PC-3 (cell line): ENCODE measurements around the gene ELF4. TPM values are rescaled to one million over a fixed set of nuclear protein-coding genes. Genes with fewer than 3 reads are reported as not detected.

Experiments
- ATAC-seq: fragments of 200-7000 bp; cut with Tn5 transposase; 2 replicates; pipeline ENCODE4 v1.9.1; 2020; ENCODE audit warnings: mild to moderate bottlenecking, moderate library complexity
- BruUV-seq: library from RNA; stranded (reverse); fragments of 400-500 nt; replicated peaks from 2 replicates; lab custom pipeline; 2021; lab: Mats Ljungman, UMichigan
- CTCF ChIA-PET: fragments of 300-600 bp; sonication (Branson Sonifier 250); formaldehyde crosslinking; loops from one replicate; lab custom pipeline; 2022; ENCODE audit warnings: antibody characterized with exemption; lab: Charles Lee
- POLR2A ChIA-PET: fragments of 300-600 bp; sonication (Branson Sonifier 250); formaldehyde crosslinking; loops from one replicate; lab custom pipeline; 2022; ENCODE audit warnings: antibody characterized with exemption; ENCODE audit not compliant: unreplicated experiment; lab: Charles Lee
- DNase-seq: peaks from one replicate; pipeline ENCODE4 v3.0.0-alpha.2; 2015
- H2AFZ ChIP-seq: fragments of 300-600 bp; sonication (generic); 2 replicates; pipeline ENCODE4 v1.6.0; 2016; ENCODE audit warnings: antibody characterized with exemption, low read length
- H3F3A ChIP-seq: fragments of 300-600 bp; sonication (generic); one replicate; pipeline ENCODE4 v1.6.0; 2017; ENCODE audit warnings: antibody characterized with exemption, low read length, control low read depth, mild to moderate bottlenecking; ENCODE audit not compliant: unreplicated experiment
- H3K27ac ChIP-seq: fragments of 300-600 bp; sonication (generic); 2 replicates; pipeline ENCODE4 v1.5.1; 2016; ENCODE audit warnings: mild to moderate bottlenecking, low read length
- H3K27me3 ChIP-seq: fragments of 300-600 bp; sonication (generic); 2 replicates; pipeline ENCODE4 v1.6.1; 2016; ENCODE audit warnings: low read length, mixed read lengths
- H3K36me3 ChIP-seq: fragments of 300-600 bp; sonication (generic); 2 replicates; pipeline ENCODE4 v1.6.1; 2016; ENCODE audit warnings: low read depth, mixed run types, low read length, mixed read lengths
- H3K4me1 ChIP-seq: fragments of 300-600 bp; sonication (generic); 2 replicates; pipeline ENCODE4 v1.5.1; 2016; ENCODE audit warnings: low read length; ENCODE audit not compliant: insufficient read depth
- H3K4me2 ChIP-seq: fragments of 300-600 bp; sonication (generic); 2 replicates; pipeline ENCODE4 v1.6.0; 2016; ENCODE audit warnings: low read length
- H3K4me3 ChIP-seq: fragments of 300-600 bp; sonication (generic); 2 replicates; pipeline ENCODE4 v1.5.1; 2016; ENCODE audit warnings: mild to moderate bottlenecking, low read length, mixed read lengths
- H3K79me2 ChIP-seq: fragments of 300-600 bp; sonication (generic); 2 replicates; pipeline ENCODE4 v1.6.1; 2017; ENCODE audit warnings: low read length, mixed read lengths
- H3K9ac ChIP-seq: fragments of 300-600 bp; sonication (generic); 2 replicates; pipeline ENCODE4 v1.6.0; 2016; ENCODE audit warnings: mild to moderate bottlenecking, low read length
- H3K9me2 ChIP-seq: fragments of 300-600 bp; sonication (generic); replicated peaks from 2 replicates; pipeline ENCODE4 v1.6.1; 2016; ENCODE audit warnings: mixed run types, low read length, mixed read lengths
- H3K9me3 ChIP-seq: fragments of 300-600 bp; sonication (generic); 2 replicates; pipeline ENCODE4 v1.6.1; 2016; ENCODE audit warnings: low read length, mixed read lengths
- H4K20me1 ChIP-seq: fragments of 300-600 bp; sonication (generic); 2 replicates; pipeline ENCODE4 v1.6.1; 2016; ENCODE audit warnings: low read length, mixed read lengths
- EZH2 ChIP-seq: fragments of 300-600 bp; sonication (generic); IDR thresholded peaks from one replicate; pipeline ENCODE4 v1.6.1; 2017; ENCODE audit warnings: antibody characterized with exemption, mild to moderate bottlenecking, low read length; ENCODE audit not compliant: unreplicated experiment
- EZH2phosphoT487 ChIP-seq: fragments of 300-600 bp; sonication (generic); IDR thresholded peaks from 2 replicates; pipeline ENCODE4 v1.6.1; 2018; ENCODE audit warnings: mild to moderate bottlenecking, antibody characterized with exemption, low read length, borderline replicate concordance
- intact Hi-C: fragments of 100-400 bp; cut with micrococcal nuclease; formaldehyde crosslinking; loops from 2 replicates; pipeline ENCODE4 v1.9.0; 2023
- total RNA-seq: library from RNA; depleted of rRNA; stranded (reverse); fragments of >200 nt; gene quantifications from 2 replicates; pipeline ENCODE4 v1.2.3, GENCODE V29; 2014
- TF ChIP-seq, protein P1 (sequence below): fragments of 300-600 bp; sonication (generic); conservative IDR thresholded peaks from 2 replicates; pipeline ENCODE4 v1.5.1; 2017; ENCODE audit warnings: antibody characterized with exemption, low read depth, mild to moderate bottlenecking, low read length

Gene ELF4
- total RNA-seq, 1 experiment from 2014 or later = 23.4 TPM

DNA sequence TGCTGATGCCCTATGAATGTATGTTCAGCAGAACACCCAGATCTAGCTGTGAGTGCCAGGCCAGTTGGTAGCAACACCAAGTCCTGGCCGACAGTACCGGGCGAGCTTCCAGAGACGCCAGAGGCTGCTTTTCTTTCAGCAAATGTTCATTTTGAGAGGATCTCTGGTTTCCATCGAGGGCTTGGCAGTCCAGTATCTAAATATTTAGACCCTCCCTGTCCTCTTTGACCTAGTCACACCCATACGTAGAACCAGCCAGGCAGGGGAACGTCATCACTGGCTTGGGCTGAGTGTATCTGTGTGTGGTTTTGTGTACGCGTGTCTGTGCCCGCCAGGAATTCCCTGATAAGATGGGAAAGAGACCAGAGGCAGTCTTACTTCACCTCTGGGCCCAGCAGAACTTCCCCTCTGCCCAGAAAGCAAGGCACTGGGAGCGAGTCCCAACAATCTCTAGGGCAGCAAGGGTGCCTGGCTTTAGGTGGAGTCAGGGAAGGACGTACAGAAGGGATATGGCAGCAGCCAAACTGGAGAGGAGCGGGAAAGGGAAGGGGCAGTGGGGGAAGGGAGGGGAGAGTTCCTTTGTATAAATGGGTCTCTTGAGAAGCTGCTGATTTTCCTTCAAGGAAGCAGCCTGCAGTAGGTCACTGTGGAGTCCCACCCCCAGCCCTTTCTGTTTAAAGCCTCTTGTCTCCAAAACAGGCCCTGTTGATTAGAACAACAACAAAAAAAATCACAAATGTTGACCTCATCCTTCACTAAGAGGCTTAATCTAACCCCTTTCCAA, 15.0 kb upstream of the ELF4 start:
- H3K9ac ChIP-seq = no peak overlapping the region
- DNase-seq = no peak
- no peaks in the 10 kb centered on the region for H3F3A ChIP-seq
- peaks cover 5% of the 10 kb centered on the region; the same call in 1 of the 2 replicates for H3K4me1 ChIP-seq
- no TSS peak for BruUV-seq
- ATAC-seq = no peak
- H3K79me2 ChIP-seq = no peaks in the 10 kb centered on the region
- POLR2A ChIA-PET = no interaction called here
- no peaks in the 10 kb centered on the region for H3K9me3 ChIP-seq
- H3K9me2 ChIP-seq = no peaks in the 10 kb centered on the region
- H3K27ac ChIP-seq = no peak overlapping the region
- H4K20me1 ChIP-seq = no peaks in the 10 kb centered on the region
- no peak overlapping the region for H3K4me2 ChIP-seq
- no peak overlapping the region for H2AFZ ChIP-seq
- no peak overlapping the region for H3K4me3 ChIP-seq
- H3K36me3 ChIP-seq = peaks cover 5% of the 10 kb centered on the region; the same call in 1 of the 2 replicates
- H3K27me3 ChIP-seq = no peaks in the 10 kb centered on the region
- TF ChIP-seq EZH2 (no peak), EZH2phosphoT487 (no peak)
- TF ChIP-seq, protein P1, sequence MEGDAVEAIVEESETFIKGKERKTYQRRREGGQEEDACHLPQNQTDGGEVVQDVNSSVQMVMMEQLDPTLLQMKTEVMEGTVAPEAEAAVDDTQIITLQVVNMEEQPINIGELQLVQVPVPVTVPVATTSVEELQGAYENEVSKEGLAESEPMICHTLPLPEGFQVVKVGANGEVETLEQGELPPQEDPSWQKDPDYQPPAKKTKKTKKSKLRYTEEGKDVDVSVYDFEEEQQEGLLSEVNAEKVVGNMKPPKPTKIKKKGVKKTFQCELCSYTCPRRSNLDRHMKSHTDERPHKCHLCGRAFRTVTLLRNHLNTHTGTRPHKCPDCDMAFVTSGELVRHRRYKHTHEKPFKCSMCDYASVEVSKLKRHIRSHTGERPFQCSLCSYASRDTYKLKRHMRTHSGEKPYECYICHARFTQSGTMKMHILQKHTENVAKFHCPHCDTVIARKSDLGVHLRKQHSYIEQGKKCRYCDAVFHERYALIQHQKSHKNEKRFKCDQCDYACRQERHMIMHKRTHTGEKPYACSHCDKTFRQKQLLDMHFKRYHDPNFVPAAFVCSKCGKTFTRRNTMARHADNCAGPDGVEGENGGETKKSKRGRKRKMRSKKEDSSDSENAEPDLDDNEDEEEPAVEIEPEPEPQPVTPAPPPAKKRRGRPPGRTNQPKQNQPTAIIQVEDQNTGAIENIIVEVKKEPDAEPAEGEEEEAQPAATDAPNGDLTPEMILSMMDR = no peak
- CTCF ChIA-PET = no interaction called here
- intact Hi-C loops = no loop called here

DNA sequence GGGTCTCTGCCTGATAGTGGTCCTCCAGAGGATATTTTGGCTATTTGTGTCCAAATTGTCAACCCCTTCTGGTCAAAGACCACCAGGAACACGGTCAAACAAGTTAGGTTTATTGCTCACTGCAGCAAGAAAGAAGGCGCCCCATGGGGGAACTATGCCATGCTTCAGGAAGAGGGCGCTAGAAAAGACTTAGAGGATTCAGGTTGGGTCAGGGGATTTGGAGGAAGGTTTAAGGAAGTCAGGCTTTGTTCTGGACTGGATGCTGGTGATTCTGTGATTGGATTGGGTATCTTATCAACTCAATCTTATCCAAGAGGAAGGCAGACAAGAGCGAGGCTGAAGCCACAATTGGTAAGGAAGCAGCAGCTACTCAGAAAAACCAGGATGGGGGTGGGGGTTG, 14.3 kb upstream of the ELF4 start:
- intact Hi-C loops = no loop called here
- CTCF ChIA-PET = no interaction called here

More for the DNA sequence above, 14.3 kb upstream of the ELF4 start:
- Histone ChIP-seq H4K20me1 (no peaks in the 10 kb centered on the region), H3K27me3 (no peaks in the 10 kb centered on the region), H3K9ac (no peak overlapping the region), H3K4me2 (no peak overlapping the region), H3K79me2 (no peaks in the 10 kb centered on the region), H3K36me3 (peaks cover 5% of the 10 kb centered on the region; the same call in 1 of the 2 replicates), H2AFZ (no peak overlapping the region), H3K27ac (no peak overlapping the region), H3F3A (no peaks in the 10 kb centered on the region), H3K4me3 (no peak overlapping the region), H3K4me1 (peaks cover 5% of the 10 kb centered on the region; the same call in 1 of the 2 replicates), H3K9me3 (no peaks in the 10 kb centered on the region), H3K9me2 (no peaks in the 10 kb centered on the region)
- TF ChIP-seq EZH2 = no peak
- TF ChIP-seq EZH2phosphoT487 = no peak
- TF ChIP-seq, protein P1 = no peak
- BruUV-seq = no TSS peak
- POLR2A ChIA-PET = no interaction called here
- DNase-seq (no peak), ATAC-seq (no peak)
